22Rv1 (cell line): ENCODE measurements around the gene PODNL1.

Experiments
- H3K27ac ChIP-seq: fragments of 450-650 bp; 2 replicates; pipeline ENCODE4 v1.5.1; 2017
- ZFX ChIP-seq: fragments of 450-650 bp; IDR thresholded peaks from 2 replicates; pipeline ENCODE4 v1.6.1; 2017; ENCODE audit warnings: antibody characterized with exemption, borderline replicate concordance
- TF ChIP-seq, protein P1 (sequence below): fragments of 450-650 bp; IDR thresholded peaks from 2 replicates; pipeline ENCODE4 v1.5.1; 2017; ENCODE audit warnings: mild to moderate bottlenecking

PODNL1 gene

GRCh38 chr19:13918726-13919411, 19.3 kb downstream of the PODNL1 start:
- TF ChIP-seq ZFX, result no peak
- TF ChIP-seq, protein P1, sequence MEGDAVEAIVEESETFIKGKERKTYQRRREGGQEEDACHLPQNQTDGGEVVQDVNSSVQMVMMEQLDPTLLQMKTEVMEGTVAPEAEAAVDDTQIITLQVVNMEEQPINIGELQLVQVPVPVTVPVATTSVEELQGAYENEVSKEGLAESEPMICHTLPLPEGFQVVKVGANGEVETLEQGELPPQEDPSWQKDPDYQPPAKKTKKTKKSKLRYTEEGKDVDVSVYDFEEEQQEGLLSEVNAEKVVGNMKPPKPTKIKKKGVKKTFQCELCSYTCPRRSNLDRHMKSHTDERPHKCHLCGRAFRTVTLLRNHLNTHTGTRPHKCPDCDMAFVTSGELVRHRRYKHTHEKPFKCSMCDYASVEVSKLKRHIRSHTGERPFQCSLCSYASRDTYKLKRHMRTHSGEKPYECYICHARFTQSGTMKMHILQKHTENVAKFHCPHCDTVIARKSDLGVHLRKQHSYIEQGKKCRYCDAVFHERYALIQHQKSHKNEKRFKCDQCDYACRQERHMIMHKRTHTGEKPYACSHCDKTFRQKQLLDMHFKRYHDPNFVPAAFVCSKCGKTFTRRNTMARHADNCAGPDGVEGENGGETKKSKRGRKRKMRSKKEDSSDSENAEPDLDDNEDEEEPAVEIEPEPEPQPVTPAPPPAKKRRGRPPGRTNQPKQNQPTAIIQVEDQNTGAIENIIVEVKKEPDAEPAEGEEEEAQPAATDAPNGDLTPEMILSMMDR, result no peak
- H3K27ac ChIP-seq, result no peak overlapping the region

DNA sequence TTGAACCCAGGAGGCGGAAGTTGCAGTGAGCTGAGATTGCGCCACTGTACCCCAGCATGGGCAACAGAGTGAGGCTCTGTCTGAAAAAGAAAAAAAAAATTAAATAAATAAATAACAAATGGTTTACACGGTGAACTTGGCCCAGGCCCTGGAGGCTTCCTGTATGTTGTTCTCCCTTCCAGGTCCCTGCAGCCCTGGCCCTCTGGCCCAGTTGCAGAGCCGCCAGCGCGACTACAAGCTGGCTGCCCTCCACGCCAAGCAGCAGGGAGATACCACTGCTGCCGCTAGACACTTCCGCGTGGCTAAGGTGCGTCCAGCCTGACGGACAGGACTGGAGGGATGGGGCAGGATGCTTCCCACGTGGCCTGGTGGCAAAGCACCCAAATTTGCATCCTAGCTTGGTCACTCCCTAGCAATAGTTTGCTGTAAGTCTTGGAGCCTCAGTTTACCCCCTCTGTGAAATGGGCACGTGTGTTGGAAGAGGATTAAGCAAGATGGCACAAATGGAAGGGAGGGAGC, 20.3 kb downstream of the PODNL1 start:
- no peak overlapping the region for H3K27ac ChIP-seq
- TF ChIP-seq, protein P1, result no peak
- no peak for TF ChIP-seq ZFX

GRCh38 chr19:13914777-13915176, 23.4 kb downstream of the PODNL1 start:
- no peak for TF ChIP-seq ZFX
- TF ChIP-seq, protein P1, result no peak
- H3K27ac ChIP-seq, result no peak overlapping the region

- no peak overlapping the region for H3K27ac ChIP-seq
- no peak for TF ChIP-seq ZFX
- TF ChIP-seq, protein P1, result no peak
Measured at GRCh38 chr19:13913352-13913751, 24.9 kb downstream of the PODNL1 start.

GRCh38 chr19:13909430-13909829, 28.8 kb downstream of the PODNL1 start:
- TF ChIP-seq, protein P1, result no peak
- TF ChIP-seq ZFX, result no peak
- no peak overlapping the region for H3K27ac ChIP-seq

GRCh38 chr19:13908674-13909073, 29.5 kb downstream of the PODNL1 start:
- no peak for TF ChIP-seq ZFX
- no peak overlapping the region for H3K27ac ChIP-seq

GRCh38 chr19:13906910-13907309, 31.3 kb downstream of the PODNL1 start:
- TF ChIP-seq ZFX, result no peak
- TF ChIP-seq, protein P1, result no peak
- peak overlapping the region; percentile 64 for H3K27ac ChIP-seq

DNA sequence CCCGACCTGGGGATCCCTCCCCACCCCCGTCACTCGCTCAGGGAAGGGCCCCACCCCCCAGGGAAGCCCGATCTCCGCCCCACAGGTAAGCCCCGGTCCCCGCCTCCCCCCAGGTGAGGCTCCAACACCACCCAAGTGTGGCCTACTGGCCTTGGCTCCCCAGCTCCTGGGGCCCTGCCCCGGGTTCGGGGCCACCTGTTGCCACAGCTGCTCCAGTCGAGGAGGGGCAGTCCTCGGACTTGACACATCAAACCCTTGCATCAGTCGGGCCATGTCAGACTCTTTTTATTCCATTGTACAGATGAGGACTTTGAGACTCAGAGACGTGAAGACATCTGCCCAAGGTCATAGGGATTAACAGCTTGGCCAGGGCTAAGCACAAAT, 31.7 kb downstream of the PODNL1 start:
- TF ChIP-seq, protein P1, result no peak
- TF ChIP-seq ZFX, result no peak

More for the DNA sequence above, 31.7 kb downstream of the PODNL1 start:
- H3K27ac ChIP-seq, result peak overlapping the region; percentile 64
